OCI-LY7 (cell line): ENCODE data around the gene AFDN. TPM values are rescaled to one million over a fixed set of nuclear protein-coding genes. Genes with fewer than 3 reads are reported as not detected.

Source experiments
- BruUV-seq: library from RNA; stranded (reverse); fragments of 400-500 nt; replicated peaks from 2 replicates; lab custom pipeline; 2021; lab: Mats Ljungman, UMichigan
- CTCF ChIA-PET: fragments of 300-600 bp; sonication (Branson Sonifier 250); formaldehyde crosslinking; loops from one replicate; lab custom pipeline; 2022; ENCODE audit warnings: antibody characterized with exemption; ENCODE audit not compliant: unreplicated experiment; lab: Charles Lee
- POLR2A ChIA-PET: fragments of 300-600 bp; sonication (Branson Sonifier 250); formaldehyde crosslinking; loops from one replicate; lab custom pipeline; 2022; ENCODE audit warnings: antibody characterized with exemption; lab: Charles Lee
- DNase-seq: peaks from one replicate; pipeline ENCODE4 v3.0.0-alpha.2; 2015; ENCODE audit warnings: low spot score
- H2AFZ ChIP-seq: fragments of 200-600 bp; sonication (generic), shearing (Covaris generic); 2 replicates; pipeline ENCODE4 v1.6.1; 2014; ENCODE audit warnings: mild to moderate bottlenecking, antibody characterized with exemption, low read length, moderate library complexity
- H3K27ac ChIP-seq: fragments of 200-600 bp; sonication (generic); 2 replicates; pipeline ENCODE4 v1.5.1; 2014; ENCODE audit warnings: mixed run types, low read depth, mild to moderate bottlenecking, moderate library complexity, low read length, inconsistent platforms; ENCODE audit not compliant: poor library complexity, severe bottlenecking
- H3K36me3 ChIP-seq: fragments of 200-600 bp; sonication (generic); 2 replicates; pipeline ENCODE4 v1.6.1; 2014; ENCODE audit warnings: mild to moderate bottlenecking, antibody characterized with exemption, low read length, moderate library complexity, mixed read lengths; ENCODE audit not compliant: insufficient read depth
- H3K4me1 ChIP-seq: fragments of 200-600 bp; sonication (generic); 2 replicates; pipeline ENCODE4 v1.5.1; 2014; ENCODE audit warnings: mild to moderate bottlenecking, low read length; ENCODE audit not compliant: insufficient read depth, poor library complexity, severe bottlenecking
- H3K4me2 ChIP-seq: fragments of 200-600 bp; sonication (generic); 2 replicates; pipeline ENCODE4 v1.6.1; 2014; ENCODE audit warnings: mild to moderate bottlenecking, low read length
- H3K4me3 ChIP-seq: fragments of 200-600 bp; sonication (generic); 2 replicates; pipeline ENCODE4 v1.5.1; 2014; ENCODE audit warnings: mild to moderate bottlenecking, low read depth, low read length; ENCODE audit not compliant: poor library complexity, severe bottlenecking
- H3K79me2 ChIP-seq: fragments of 200-600 bp; sonication (generic); 2 replicates; pipeline ENCODE4 v1.6.1; 2016; ENCODE audit warnings: low read depth, mild to moderate bottlenecking, low read length, moderate library complexity, mixed read lengths; ENCODE audit not compliant: insufficient read depth
- H3K9me2 ChIP-seq: fragments of 200-600 bp; sonication (generic); 2 replicates; pipeline ENCODE4 v1.6.1; 2016; ENCODE audit warnings: mild to moderate bottlenecking, low read length, mixed read lengths; ENCODE audit not compliant: insufficient read depth
- H3K9me3 ChIP-seq: fragments of 200-600 bp; sonication (generic); 2 replicates; pipeline ENCODE4 v1.6.1; 2014; ENCODE audit warnings: mild to moderate bottlenecking, mixed run types, low read length, mixed read lengths
- H4K20me1 ChIP-seq: fragments of 200-600 bp; sonication (generic); 2 replicates; pipeline ENCODE4 v1.6.1; 2014; ENCODE audit warnings: mild to moderate bottlenecking, antibody characterized with exemption, low read length, moderate library complexity, mixed read lengths; ENCODE audit not compliant: insufficient read depth
- CTCF ChIP-seq: fragments of 200-600 bp; sonication (generic); conservative IDR thresholded peaks from 2 replicates; pipeline ENCODE4 v1.5.1; 2014; ENCODE audit warnings: mild to moderate bottlenecking, antibody characterized with exemption, low read length, moderate library complexity, mixed read lengths
- EZH2phosphoT487 ChIP-seq: fragments of 200-600 bp; sonication (generic); IDR thresholded peaks from 2 replicates; pipeline ENCODE4 v1.6.1; 2018; ENCODE audit warnings: low read depth, borderline replicate concordance, mild to moderate bottlenecking, mixed run types, antibody characterized with exemption, low read length, moderate library complexity, mixed read lengths
- intact Hi-C: fragments of 100-400 bp; cut with micrococcal nuclease; formaldehyde crosslinking; loops from one replicate; pipeline ENCODE4 v1.10.0; 2022; ENCODE audit not compliant: unreplicated experiment
- total RNA-seq, 2 experiments: library from RNA; depleted of rRNA in 1 of 2; stranded (reverse); fragments of >200 nt in 1 of 2; shearing (Covaris generic) in 1 of 2; gene quantifications; 2 replicates each; pipeline ENCODE4 v1.2.3, GENCODE V29; 2014 to 2022

The AFDN gene
- total RNA-seq, 2 experiments from 2014 or later: 43.6 to 71.6 TPM

DNA sequence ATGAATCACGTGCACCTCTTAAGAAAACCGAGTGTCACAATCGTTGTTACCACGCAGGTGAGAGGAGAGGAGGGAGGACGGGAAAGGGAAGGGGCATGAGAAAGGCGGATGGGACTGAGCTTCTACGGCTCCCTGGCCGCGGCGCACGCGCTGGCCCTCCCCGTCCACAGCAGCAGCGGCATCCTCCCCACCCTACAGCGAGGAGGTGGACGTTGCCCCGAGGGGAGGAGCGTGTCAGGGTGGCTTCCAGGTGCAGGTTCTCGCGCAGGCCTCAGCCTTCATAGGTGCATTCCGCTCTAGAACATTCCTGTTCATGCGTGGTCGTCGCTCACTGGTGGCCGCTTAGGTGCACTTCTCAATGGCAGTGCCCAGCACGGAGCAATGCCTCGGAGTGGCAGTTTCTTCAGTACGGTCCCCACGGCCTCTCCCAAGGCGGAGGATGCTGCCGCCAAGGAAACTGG is 29.7 kb upstream of the AFDN start:
- Histone ChIP-seq H3K36me3 (no peaks in the 10 kb centered on the region), H3K4me1 (no peaks in the 10 kb centered on the region), H4K20me1 (no peaks in the 10 kb centered on the region), H3K4me3 (no peak overlapping the region), H2AFZ (no peak overlapping the region), H3K4me2 (no peak overlapping the region), H3K27ac (no peak overlapping the region), H3K9me3 (no peaks in the 10 kb centered on the region), H3K79me2 (no peaks in the 10 kb centered on the region), H3K9me2 (no peaks in the 10 kb centered on the region)
- TF ChIP-seq CTCF: no peak
- no peak for TF ChIP-seq EZH2phosphoT487
- CTCF ChIA-PET: no interaction called here
- no peak for DNase-seq
- POLR2A ChIA-PET: no interaction called here
- BruUV-seq: no TSS peak
- intact Hi-C loops: no loop called here

DNA sequence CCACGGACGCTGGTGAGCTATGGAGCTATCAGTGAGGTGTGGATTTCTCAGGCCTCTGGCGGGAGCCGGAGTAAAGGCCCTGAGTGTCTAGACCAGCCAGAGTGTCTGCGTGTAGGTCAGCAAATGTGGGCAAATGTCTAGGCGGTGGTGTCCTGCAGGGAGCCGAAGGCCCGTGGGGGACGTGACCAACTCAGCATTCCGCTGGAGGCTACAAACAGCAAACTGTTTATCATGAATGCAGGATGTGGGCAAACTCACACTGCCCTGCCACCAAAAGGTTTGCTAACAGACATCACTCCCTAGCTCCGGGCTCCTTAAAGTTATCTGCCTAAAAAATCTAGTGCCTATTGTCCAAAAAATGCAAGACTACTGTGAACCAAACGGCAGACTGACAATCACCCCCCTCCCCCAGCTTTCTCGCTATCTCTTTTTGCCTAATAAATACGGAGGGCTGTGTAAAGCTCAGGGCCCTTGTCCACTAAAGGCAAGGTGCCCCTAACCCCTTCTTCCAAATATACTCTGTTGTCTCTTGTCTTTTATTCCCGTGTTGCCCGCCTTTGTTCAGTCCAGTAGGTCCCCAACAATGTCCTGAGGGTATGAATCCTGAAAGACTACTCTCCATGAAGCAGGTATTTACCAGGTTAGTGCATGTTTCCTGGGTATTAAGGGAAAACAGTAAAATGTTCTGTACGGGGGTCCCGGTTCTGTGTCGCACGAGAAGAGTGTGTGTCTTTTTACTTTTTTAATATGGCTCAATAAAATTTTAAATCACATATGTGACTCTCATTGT is 29.0 kb upstream of the AFDN start:
- ChIA-PET POLR2A (no interaction called here), CTCF (no interaction called here)
- intact Hi-C loops: no loop called here
- DNase-seq: no peak
- Histone ChIP-seq H3K4me1 (no peaks in the 10 kb centered on the region), H3K36me3 (no peaks in the 10 kb centered on the region), H3K9me3 (no peaks in the 10 kb centered on the region), H3K4me2 (no peak overlapping the region), H3K27ac (no peak overlapping the region), H3K4me3 (no peak overlapping the region), H3K79me2 (no peaks in the 10 kb centered on the region), H2AFZ (no peak overlapping the region), H3K9me2 (no peaks in the 10 kb centered on the region), H4K20me1 (no peaks in the 10 kb centered on the region)
- TF ChIP-seq CTCF (no peak), EZH2phosphoT487 (no peak)
- no TSS peak for BruUV-seq

- H3K27ac ChIP-seq: no peak overlapping the region
- no peaks in the 10 kb centered on the region for H3K9me2 ChIP-seq
- POLR2A ChIA-PET: no interaction called here
- H3K4me1 ChIP-seq: no peaks in the 10 kb centered on the region
- no peaks in the 10 kb centered on the region for H3K79me2 ChIP-seq
- TF ChIP-seq EZH2phosphoT487 (no peak), CTCF (no peak)
- no peaks in the 10 kb centered on the region for H4K20me1 ChIP-seq
- H3K4me3 ChIP-seq: no peak overlapping the region
- no peaks in the 10 kb centered on the region for H3K9me3 ChIP-seq
- no peak for DNase-seq
- H3K4me2 ChIP-seq: no peak overlapping the region
- no peaks in the 10 kb centered on the region for H3K36me3 ChIP-seq
- no peak overlapping the region for H2AFZ ChIP-seq
- intact Hi-C loops: no loop called here
- no TSS peak for BruUV-seq
- CTCF ChIA-PET: no interaction called here
These were observed 28.3 kb upstream of the AFDN start for GRCh38 chr6:167798453-167798852.
